ENCODE data around the gene LRRC43. TPM values are rescaled to one million over a fixed set of nuclear protein-coding genes. Genes with fewer than 3 reads are reported as not detected.

LRRC43 gene, protein sequence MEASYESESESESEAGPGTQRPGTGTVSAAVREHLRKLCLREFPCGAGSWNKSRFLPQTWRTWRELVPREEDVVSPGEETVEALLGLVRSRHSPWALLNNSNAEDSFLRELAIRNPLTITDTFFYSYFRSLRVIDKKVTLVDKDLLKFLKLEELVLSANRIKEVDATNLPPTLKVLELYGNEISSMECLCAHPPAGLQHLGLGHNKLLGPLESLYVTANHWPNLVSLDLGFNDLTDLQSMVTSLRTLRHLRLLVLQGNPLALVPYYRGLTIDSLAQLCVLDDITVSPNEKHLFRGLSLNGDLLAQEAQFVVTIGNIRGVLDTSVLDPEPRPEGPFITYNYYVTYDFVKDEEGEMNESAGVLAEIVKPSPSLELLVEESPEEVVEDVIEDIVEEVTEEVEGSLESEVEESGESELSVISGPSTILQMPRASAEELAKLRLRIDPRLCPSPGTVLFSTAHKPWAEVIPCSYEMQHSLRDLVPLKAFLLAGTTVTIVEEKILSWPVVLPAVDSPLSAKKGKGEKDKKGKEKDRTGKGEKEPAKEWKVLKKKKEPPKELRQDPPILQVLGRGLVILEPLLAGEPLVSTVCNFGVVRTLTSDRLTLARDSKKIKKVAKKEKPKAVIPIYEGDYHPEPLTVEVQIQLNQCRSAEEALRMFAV
- total RNA-seq = 0.30 and 0.62 TPM in 2 replicates

DNA sequence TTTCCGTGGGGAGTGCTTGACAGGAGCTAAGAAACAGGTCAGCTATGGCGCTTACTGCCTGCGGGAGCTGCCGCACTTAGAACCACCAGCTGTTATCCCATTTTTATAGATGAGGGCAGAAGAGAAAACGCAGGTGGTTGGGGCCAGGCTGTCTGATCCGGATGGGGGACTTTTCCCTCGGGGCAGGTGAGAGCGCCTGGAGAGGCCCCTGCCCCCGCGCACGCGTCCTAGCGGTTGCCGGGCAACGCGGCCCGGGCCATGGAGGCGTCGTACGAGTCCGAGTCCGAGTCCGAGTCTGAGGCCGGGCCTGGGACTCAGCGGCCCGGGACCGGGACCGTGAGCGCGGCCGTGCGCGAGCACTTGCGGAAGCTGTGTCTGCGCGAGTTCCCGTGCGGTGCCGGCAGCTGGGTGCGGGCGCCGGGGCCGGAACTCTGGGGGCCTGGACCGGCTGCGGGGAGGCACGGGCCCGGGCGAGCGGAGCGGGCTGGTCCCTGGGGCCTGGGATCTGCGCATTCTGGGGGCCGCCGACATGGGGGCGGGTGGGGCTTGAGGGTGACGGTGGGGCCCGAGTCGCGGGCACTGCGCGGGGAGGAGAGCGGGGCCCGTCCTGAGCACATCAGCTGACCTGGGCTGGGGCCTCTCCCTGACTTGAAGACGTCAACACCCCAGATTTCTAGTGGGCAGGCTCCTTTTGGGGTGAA lies at the start of gene LRRC43:
TSS of gene LRRC43 (plus strand) at position 237 of the 701 bp plus-strand sequence. CDS start at position 259, 22 bp downstream.

DNA sequence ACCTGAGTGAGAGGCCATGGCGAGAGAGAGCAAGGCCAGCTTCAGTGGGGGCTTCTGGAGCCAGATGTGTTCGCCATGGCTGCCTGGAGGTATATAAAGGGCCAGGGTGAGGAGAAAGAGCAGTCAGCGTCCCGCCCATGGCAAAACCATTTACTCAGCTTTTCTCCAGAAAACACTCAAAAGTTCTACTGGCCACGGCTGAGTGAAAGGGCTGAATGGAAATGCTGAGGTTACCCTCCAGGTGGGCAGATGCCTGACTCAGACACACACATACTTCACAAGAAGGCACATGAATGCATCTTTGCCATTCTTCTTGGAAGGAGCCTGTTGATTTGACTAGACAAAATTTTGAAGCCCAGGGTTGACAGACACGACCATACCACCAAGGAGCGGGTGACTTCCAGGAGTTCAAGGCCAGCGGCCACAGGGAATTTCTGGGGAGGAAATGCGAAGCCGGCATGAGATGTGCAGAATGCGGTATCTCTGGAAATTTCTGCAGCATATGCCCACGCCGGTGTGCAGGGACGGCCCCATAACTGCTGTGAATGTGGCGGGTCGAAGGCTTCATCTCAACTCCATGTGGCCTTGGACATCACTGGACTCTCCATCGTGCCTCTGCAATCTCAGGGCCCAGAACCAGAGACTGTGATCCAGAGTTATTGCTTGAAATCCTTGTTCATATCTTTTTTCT lies 8.6 kb upstream of the LRRC43 start, which contains the start of gene IL31:
TSS of gene IL31 (minus strand) at position 67 of the 691 bp plus-strand sequence. CDS start at position 18, 49 bp downstream.

DNA sequence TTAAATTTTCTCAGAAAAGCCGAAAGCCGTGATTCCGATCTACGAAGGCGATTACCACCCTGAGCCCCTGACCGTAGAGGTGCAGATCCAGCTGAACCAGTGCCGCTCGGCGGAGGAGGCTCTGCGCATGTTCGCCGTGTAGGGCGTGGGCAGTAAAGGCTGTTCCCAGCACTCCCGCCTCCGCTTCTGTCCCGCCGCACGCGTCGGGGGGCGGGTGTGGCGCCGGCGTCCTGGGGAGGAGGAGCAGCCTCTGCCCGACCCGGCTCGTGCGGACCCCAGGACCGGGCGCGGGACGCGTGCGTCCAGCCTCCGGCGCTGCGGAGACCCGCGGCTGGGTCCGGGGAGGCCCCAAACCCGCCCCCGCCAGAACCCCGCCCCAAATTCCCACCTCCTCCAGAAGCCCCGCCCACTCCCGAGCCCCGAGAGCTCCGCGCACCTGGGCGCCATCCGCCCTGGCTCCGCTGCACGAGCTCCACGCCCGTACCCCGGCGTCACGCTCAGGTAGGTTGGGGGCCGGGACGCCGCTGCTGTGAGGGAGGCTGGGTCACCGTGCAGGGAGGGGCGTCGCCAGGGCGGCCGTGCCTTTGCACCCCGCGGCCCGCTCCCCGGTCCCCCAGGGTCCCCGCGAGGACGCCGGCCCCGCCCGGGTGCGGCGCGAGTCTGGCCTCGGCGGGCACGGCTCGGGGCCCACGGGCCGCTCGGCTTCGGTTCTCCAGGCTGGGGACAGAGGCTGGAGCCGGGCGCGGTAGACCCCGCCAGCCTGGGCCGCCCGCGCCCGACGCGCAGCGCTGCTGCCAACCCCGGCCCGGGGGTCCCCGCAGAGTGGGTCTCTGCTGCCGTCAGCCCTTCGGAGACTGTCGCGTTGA lies 20.6 kb downstream of the LRRC43 start, which contains the start of gene B3GNT4:
TSS of gene B3GNT4 (plus strand) at position 409 of the 866 bp plus-strand sequence. CDS start 910 bp downstream, outside the sequence.

DNA sequence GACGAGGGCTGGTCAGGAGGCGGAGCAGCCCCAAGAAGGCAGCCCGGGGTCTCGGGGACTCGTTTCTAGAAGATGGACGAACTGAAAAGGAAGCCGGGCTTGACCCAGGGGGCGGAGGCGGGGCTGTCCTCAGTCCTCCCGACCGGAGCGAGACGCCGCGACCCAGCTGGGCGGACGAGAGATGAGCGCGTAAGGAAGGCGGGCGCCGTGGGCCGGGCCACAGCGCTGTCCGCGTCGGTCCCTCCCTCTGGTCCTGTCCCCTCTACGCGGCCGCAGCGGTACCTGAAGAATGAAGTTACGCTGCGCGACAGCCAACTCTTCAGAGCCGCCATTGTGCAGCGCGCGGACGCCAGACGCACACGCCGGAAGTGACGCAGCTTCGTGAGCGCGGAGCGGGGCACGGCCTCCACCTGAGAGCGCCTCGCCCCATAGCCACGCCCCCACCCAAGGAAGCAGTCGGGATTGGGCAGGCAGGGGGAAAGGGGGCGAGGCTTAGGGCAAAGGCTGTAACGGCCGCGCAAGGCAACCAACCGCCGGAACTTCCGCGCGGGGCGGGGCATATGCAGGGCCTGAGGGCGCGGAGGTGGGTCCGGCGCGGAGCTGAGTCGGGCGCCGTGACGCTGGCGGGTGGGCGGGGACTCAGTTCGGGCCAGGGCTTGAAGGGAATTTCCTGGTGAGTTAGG lies 42.9 kb downstream of the LRRC43 start, which contains the start of gene DIABLO:
TSS of gene DIABLO (minus strand) at position 370 of the 683 bp plus-strand sequence. CDS start at position 332, 38 bp downstream.

Other genes with a start within 250 kb of the LRRC43 start
- 14.8 and 16.9 TPM in 2 replicates for gene BCL7A, start 161.2 kb upstream of the LRRC43 start, total RNA-seq
- 8.5 and 10.6 TPM in 2 replicates for gene MLXIP, start 104.4 kb upstream of the LRRC43 start, total RNA-seq
- gene IL31, start 8.9 kb upstream of the LRRC43 start, total RNA-seq = not detected in 2 replicates
- gene B3GNT4, start 20.6 kb downstream of the LRRC43 start, total RNA-seq = 0.23 and 3.0 TPM in 2 replicates
- gene DIABLO, start 42.9 kb downstream of the LRRC43 start, total RNA-seq = 66.2 and 75.4 TPM in 2 replicates
- gene VPS33A, start 83.4 kb downstream of the LRRC43 start, total RNA-seq = 11.9 and 16.5 TPM in 2 replicates
- 21.3 and 25.8 TPM in 2 replicates for gene CLIP1, start 239.5 kb downstream of the LRRC43 start, total RNA-seq

Data from hair follicular keratinocyte (primary cell).